HG03139 (cell line): ENCODE data around the gene KCP.
A peak's percentile ranks its signal among the peaks of the same experiment; 100 is the strongest.
"Not testable (repeated sequence)": the region's sequence is repeated elsewhere in the genome, so short reads cannot be mapped to it uniquely, and the experiment has no call there.

Experiments
- ATAC-seq: cut with Tn5 transposase; IDR thresholded peaks from one replicate; pipeline ENCODE4 v1.9.1; 2021; ENCODE audit not compliant: unreplicated experiment

KCP gene

DNA sequence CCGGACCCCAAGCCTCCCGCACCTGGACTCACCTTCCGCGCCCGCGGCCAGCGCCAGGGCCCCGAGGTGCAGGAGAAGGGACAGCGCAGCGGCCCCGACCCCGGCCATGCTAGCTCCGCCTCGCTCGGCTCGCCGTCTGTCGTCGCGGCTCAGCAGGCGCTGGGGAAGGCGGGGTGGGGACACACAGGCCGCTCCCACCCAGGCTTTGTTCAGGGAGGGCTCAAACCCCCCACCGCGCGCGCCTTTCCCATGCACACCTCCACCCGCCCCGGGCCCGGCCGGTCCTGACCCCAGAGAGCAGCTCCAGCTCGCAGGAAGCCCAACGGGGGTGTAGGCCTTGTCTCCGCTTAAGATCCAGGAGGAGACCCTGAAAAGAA lies at the start of gene KCP:
KCP (minus strand) TSS at position 141 of the 377 bp plus-strand sequence; CDS start at position 108, 33 bp downstream.
- ATAC-seq: no peak

DNA sequence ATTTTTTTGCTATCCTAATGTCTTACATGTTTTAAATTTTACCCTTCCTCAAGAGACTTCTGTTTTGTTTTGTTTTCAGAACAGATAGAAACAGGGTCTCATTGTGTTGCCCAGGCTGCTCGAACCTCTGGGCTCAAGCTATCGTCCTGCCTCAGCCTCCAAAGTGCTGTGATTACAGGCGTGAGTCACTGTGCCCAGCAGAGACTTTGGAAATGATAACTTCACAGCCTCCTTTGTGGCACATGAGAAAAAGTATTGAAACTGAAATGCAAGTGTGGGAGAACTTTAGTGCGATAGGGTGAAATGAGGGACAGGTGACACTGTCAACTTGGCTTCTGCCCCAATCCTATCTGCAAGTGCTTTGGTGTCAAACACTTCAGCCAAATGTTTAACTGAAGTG lies 48.8 kb upstream of the KCP start:
- ATAC-seq: no peak

DNA sequence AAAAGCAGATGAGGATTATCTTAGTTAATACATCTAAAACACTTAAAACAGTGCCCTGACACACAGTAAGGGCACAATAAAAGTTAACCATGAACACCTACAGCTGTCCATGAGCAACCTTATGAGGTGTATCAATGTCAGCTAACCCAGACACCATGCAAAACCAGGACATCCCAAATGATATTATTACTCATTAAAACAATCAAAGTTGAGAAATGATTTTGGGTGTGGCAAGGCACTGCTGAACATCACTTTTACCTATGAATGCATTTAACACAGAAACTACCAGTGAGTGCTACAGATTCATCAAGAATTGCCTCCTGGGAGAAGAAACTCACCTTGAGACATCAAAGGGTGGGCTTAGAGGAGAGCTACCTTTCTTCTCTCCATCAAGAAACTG lies 45.5 kb upstream of the KCP start:
- ATAC-seq: no peak

DNA sequence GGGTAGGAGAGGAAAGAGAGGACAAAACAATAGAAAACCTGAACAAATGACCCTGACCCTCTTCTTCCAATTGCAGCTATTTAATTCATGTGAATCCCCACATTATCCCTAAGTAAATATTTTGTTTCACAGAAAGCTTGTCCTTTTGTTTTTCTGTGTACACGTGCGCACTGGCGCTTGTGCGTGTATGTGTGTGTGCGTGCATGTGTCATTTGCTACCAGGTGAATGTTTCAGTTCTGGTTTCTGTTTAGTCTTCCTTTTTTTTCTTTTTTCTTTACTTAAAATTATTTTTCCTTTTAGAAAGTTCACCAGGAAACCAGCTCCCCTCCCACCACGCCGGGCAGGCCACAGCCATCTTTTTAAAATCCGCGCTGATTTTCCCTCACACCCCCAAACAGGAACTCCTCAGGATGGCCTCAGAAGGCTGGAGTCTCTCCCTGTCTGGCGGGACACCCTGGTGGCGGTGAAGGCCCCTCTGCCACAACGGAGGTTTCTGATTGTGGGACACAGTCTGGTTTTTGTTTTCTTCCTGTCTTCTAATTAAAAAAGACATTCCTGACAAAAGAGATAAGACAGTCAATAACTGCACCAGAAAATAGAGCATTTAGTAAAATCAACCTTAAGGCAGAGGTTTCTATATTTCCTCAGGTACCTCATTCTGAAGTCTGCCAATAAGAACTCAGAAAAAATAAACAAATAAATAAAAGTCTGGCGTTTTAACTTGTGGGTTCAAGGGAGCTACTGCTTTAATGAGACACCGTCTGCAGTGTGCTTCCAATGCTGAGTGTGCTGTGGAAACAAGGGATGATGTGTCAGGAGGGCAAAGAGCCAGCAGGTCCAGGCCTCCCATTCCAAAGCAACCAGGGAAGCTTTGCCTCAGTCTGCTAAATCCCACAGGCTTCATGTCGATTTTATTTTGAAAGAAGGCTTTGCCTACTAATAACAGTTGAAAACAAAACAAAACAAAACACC lies 44.6 kb upstream of the KCP start:
- ATAC-seq: no peak

DNA sequence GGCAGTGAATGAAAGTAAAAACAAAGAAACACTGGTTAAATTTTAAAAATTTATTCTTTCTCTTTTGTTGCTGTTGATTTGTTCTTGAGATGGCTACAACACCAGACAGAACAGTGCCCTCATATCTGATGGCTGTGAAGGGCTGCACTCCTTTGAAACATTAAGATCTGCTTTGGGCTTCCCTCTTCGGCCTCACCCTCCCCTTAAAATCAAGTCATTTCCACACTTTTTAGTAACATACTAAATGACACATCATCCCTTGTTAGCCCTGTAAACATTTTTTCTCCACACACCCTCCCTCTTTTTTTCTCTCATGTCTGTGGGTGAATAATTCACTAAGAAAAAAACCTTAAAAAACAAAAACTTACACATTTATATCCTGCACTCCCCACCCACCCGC lies 43.6 kb upstream of the KCP start:
- no peak for ATAC-seq

DNA sequence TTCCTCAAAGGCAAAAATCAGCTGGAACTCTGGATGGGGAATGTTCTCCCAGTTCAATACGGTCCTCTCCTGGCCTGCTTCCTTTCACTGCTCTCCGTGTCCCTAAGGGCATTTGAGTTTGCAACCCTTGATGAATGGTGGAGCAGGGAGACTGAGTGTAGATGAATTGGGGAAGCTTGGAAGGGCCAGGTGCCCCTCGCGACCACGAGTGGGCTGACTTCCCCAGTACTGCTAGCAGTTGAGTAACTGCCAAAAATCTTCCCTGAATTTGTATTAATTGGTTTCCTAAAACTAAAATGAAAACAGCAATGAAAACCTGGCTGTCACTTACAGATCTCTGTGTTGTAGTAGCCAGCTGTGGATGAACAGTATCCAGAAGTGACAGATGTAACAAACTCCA lies 40.8 kb upstream of the KCP start:
- ATAC-seq: no peak

DNA sequence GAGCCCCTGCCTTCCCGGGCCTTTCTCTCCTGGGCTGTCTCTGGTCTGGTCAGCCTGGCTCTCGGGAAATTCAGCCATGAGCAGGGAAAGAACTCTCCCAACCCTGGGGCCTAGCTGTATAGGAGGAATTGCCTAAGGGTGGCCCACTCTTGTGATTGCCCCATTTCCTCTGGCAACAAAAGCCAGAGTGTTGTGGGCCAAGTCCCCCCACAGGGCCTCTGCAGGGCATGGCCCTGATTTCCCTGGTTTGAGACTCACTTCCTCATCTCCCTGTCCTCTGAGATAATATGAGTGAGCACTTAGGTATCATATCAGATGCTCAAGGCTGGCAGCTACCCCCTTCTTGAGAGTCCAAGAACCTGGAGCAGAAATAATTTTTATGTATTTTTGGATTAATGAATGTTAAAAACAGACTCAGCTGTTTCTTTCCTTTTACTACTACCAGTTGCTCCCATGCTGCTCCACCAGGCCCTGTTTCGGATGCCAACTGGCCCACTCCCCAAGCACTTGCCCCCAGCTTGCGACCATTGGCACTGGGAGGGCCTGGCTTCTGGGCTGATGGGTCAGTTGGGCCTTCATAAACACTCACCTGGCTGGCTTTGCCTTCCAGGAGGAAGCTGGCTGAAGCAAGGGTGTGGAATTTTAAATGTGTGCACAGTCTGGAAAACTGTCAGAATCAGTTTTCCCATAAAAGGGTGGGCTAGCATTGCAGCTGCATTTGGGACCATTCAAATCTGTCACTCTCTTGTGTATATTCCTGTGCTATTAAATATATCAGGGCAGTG lies 38.7 kb upstream of the KCP start:
- ATAC-seq: no peak

DNA sequence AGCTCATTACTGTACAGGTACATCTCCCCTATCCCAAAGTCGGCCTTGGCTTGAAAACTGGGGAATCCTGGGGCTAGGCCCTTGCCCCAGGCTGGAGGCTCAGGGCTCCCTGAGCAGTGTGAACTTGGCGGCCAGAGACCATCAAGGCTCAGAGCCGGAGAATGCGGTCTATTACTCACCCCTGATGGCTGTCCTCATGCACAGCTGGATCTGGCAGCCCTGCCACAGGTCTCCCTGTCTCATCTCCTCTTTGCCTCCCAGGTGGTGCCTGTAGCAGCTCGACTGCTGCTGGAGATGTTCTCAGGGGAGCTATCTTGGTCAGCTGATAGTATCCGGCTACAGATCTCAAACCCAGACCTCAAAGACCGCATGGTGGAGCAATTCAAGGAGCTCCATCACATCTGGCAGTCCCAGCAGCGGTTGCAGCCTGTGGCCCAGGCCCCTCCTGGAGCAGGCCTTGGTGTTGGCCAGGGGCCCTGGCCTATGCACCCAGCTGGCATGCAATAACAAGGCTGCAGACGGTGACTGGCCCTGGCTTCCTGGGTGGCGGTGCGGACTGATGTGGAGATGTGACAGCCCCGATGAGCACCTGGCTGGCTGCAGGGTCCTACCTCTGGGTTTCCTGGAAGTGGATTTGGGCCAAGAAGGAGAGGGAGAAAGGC lies 37.9 kb upstream of the KCP start:
- ATAC-seq: no peak

DNA sequence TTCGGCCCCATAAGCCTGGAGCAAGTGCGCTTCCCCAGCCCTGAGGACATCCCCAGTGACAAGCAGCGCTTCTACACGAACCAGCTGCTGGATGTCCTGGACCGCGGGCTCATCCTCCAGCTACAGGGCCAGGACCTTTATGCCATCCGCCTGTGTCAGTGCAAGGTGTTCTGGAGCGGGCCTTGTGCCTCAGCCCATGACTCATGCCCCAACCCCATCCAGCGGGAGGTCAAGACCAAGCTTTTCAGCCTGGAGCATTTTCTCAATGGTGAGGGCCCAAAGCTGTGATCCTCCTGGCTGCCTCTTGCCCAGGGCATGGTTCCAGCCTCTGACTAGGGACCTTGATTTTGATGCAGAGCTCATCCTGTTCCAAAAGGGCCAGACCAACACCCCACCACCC lies 37.3 kb upstream of the KCP start:
- no peak for ATAC-seq

DNA sequence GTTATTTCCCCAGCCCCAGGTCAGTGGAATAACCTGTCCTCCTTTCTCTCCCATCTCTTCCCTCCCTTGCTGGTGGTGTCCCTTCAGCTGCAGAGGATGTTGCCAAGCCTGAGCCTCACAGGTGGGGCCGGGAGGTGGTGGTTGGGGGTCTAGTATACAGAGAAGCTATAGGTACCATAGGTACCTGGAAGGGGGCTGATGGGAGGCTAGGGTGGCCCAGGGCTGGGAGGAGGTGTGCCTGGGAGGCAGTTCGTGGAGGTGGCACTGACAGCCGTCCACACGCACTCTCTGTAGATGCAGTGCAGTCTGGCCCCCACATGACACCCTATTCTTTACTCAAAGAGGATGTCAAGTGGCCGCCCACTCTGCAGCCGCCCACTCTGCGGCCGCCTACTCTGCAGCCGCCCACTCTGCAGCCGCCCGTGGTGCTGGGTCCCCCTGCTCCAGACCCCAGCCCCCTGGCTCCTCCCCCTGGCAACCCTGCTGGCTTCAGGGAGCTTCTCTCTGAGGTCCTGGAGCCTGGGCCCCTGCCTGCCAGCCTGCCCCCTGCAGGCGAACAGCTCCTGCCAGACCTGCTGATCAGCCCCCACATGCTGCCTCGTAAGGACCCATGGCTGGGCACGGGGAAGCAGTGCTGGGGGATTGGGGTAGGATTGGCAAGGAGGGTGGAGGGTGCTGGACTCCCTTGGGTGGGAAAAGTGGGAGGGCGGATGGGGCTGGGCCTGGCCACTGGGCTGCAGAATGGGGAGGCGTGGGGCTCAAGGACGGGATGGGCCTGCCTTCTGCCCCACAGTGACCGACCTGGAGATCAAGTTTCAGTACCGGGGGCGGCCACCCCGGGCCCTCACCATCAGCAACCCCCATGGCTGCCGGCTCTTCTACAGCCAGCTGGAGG lies 36.7 kb upstream of the KCP start:
- ATAC-seq: no peak

DNA sequence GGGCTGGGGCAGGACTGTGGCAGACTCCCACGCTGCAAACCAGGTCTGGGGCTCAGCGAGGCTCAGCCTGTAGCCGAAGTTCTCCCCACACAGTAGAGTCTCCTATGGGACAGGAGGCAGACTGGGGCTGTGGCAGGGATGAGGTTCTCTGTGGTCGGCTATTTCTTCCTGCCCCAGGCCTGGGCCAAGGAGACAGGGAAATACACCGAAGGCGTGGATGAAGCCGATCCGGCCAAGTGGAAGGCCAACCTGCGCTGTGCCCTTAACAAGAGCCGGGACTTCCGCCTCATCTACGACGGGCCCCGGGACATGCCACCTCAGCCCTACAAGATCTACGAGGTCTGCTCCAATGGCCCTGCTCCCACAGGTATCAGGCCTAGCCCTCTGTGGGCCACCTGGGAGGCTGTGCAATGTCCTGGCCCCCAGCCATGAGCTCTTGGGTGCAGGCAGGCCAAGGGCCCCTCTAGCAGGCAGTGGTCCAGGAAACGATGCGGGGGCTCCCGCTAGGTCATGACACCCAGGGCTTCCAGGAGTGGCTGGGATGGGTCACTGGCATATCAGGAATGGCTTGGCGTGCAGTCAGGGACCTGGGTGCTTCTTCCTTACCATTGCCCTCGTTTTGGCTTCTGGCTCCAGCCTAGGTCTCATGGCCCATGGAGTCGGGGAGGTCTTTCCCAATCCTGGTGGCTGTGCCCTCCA lies 35.3 kb upstream of the KCP start:
- no peak for ATAC-seq

DNA sequence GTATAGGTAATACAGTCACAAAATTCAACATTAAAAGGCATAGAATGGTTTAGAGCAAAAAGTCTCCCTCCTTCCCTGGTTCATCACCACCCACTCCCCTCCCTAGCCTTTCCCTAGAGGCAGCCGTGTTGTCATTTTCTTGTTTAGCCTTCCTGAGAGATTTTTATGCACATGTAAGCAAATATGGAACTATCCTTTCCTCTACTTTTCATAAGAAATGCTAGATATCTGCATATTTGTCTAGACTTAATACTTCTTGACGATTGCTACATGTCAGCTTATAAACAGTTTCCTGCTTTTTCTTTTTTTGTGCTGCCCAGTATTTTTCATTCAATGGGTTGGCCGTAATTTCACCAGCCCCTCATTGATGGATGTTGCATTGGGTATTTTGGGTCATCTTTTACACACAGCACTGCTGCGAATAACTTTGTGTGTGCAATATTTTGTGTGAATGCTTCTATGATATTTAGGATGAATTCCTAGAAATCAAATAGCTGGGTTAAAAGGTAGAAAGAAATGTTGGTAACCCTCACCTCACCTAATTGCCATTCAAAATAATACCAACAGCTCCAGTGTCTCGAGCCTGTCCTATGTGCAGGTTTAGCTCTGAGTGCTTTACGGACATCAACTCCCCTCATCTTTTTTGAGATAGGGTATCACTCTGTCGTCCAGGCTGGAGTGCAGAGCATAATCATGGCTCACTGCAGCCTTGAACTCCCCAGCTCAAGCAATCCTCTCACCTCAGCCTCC lies 34.2 kb upstream of the KCP start:
- ATAC-seq: no peak

DNA sequence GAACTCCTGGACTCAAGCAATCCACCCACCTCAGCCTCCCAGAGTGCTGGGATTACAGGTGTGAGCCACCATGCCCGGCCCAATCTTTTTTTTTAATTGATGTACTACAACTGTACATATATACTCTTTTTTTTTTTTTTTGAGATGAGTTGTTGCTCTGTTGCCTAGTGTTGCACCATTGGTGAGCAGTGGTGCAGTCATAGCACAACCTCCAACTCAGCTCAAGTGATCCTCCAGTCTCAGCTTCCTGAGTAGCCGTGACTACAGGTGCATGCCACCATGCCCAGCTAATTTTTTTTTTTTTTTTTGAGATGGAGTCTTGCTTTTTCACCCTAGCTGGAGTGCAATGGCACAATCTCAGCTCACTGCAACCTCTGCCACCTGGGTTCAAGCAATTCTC lies 32.7 kb upstream of the KCP start:
- ATAC-seq: not testable (repeated sequence)

DNA sequence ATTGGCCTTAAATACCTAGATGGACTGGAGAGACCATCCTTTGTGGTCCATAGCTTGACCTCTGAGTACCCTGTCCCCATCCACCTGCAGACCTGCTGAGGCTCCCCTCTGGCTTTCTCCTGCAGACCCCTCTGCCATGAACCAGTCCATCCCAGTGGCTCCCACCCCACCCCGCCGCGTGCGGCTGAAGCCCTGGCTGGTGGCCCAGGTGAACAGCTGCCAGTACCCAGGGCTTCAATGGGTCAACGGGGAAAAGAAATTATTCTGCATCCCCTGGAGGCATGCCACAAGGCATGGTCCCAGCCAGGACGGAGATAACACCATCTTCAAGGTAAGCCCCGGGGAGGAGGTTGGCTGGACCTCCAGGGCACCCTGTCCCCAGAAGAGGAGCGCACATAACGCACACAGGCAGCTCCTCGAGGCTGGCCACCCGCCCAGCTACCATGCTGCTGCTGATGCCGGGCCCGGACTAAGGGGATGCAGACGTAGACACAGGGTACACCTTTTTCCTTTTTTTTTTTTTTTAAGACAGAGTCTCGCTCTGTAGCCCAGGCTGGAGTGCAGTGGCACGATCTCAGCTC lies 31.5 kb upstream of the KCP start:
- ATAC-seq: no peak

DNA sequence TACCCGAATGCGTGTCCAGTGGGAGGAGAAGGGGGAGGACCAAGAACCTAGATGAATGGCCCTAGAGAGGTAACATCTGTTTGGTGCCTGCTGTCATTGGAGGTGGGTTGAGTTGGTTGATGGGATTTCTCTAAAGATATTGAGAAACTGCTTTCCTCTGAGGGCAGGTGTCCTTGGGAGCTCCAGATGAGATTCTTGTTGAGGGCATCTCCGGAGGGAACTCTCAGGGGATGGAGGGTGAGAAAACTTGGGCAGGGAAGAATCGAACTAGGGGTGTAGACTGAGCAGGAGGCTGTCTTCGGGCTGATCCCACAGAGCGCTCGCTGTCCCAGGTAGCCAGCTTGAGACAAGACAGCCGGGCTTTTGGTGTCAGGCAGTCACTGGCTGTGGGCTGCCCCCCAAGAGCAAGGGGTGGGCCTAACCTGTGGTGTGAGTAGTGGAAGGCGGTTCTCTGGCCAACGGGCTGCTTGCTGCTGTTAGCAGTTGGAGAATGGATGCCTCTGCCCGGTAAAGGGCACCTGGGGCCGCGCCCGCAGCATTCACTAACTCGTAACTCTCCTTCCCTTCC lies 30.9 kb upstream of the KCP start:
- no peak for ATAC-seq

DNA sequence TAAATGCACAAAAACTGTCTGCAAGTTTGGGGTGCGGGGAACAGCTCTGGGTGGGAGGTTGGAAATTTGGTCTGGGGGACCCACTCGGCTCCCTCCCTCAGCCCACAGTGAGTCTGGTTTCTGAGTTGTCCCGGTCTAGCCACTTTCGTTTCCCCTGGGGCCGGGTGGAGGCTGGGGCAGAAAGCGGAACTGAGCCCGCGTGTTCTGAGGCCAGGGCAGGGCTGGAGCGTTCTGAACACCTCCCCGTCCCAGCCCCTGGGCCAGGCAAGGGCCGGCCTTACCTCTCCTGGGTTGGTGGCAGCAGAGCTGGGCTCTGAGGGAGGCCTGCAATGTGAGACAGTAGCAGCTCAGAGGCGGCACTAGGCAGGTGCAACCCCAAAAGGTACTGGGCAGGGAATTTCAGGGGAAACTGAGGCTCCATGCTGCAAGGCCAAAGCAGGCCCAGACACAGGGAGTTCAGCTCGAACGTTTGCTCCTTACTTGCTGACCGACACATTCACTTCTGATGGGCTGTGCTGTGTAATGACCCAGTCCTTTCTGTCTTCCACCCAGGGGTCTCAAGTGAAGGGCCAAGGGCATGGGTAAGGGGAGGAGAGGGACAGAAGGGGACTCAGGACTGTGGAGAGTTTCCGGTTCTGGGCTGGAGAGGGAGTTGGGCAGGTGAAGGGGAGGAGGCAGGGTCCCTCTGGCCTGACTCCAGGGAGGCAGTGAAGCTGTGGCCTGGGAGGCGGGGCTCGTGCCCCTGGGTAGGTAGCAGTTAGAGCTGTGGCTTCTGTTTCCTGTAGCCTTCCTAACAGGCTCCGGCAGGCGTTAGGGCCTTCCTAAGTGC lies 30.2 kb upstream of the KCP start:
- ATAC-seq: peak; percentile 49

DNA sequence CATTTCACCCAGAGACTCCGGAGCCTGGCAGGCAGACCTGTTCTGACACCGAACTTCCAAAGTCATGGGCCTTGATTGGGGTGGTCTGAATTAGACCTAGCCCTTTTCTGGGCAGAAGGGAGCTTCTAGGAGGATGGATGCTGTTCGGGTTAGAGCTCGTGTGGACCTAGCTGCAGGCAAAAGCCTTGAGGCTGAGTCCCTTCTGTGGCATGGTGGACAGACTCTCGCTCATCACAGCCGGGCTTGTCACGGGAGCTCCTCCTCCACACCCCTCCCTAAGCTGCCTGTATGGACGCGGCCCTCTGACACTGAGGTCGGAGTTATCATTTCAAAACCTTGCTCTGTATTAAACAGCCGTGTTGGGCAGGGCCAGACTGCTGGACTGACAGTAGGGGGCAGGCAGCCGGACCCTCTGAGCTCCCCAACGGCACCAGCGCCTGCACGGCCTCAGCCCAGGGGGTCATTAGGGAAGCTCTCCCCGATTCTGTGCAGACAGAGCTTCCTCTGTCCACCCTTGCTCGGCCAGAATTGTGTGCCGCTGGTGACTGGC lies 29.4 kb upstream of the KCP start:
- peak; percentile 10 for ATAC-seq
